Memory B cell (primary cell): ENCODE results near the gene TRMT61A.

Experiments used
- ATAC-seq: fragments of 150-1000 bp; cut with Tn5 transposase; 2 replicates; pipeline ENCODE4 v1.10.0; 2021; ENCODE audit warnings: low read depth, mild to moderate bottlenecking, moderate library complexity
- DNase-seq, 2 donors: peaks; one replicate each; pipeline ENCODE4 v3.0.0; 2022; ENCODE audit warnings: low spot score in 2 of 2
- H3K27ac Mint-ChIP-seq: one replicate; pipeline ENCODE4 v1.8.0; 2022; ENCODE audit warnings: mild to moderate bottlenecking, moderate library complexity, mixed read lengths
- H3K27me3 Mint-ChIP-seq: one replicate; pipeline ENCODE4 v1.8.0; 2022; ENCODE audit warnings: mixed read lengths
- H3K36me3 Mint-ChIP-seq: one replicate; pipeline ENCODE4 v1.8.0; 2022; ENCODE audit warnings: mild to moderate bottlenecking, mixed read lengths
- H3K4me1 Mint-ChIP-seq: one replicate; pipeline ENCODE4 v1.8.0; 2022; ENCODE audit warnings: mixed read lengths
- H3K4me3 Mint-ChIP-seq: one replicate; pipeline ENCODE4 v1.8.0; 2022; ENCODE audit warnings: mild to moderate bottlenecking, moderate library complexity, mixed read lengths
- H3K9me3 Mint-ChIP-seq: one replicate; pipeline ENCODE4 v1.8.0; 2022; ENCODE audit warnings: mixed read lengths

TRMT61A gene

GRCh38 chr14:103581954-103582703 is 53.1 kb downstream of the TRMT61A start:
- Mint-ChIP-seq H3K4me1 (no peaks in the 10 kb centered on the region), H3K27me3 (no peaks in the 10 kb centered on the region), H3K36me3 (peaks cover 9% of the 10 kb centered on the region), H3K4me3 (no peak overlapping the region), H3K9me3 (no peaks in the 10 kb centered on the region), H3K27ac (no peak overlapping the region)
- DNase-seq (no peak), ATAC-seq (no peak)

DNA sequence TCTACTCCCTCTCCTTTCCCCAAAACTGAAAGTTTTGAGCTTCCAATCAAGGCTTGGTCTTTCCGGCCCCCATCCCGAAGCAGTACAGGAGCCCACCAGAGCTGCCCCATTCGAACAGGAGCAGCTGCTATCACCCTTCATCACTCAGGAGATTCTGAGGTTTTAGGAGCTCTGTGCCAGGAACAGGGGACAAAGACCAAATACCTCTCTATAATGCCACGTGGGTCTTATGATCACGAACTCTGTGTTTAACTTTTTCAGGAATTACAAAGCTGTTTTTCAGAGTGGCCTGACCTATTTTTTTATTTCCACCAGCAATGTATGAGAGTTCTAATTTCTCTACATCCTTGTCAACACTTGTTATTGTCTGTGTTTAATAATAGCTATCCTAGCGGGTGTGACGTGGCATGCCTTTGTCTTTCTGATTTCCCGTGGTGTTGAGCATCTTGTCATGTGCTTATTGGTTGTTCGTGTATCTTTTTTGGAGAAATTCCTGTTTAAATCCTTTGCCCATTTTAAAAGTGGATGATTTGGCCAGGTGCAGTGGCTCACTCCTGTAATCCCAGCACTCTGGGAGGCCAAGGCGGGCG is 55.4 kb downstream of the TRMT61A start:
- H3K27me3 Mint-ChIP-seq: no peaks in the 10 kb centered on the region
- H3K9me3 Mint-ChIP-seq: no peaks in the 10 kb centered on the region
- DNase-seq: no peak
- no peak for ATAC-seq
- H3K4me1 Mint-ChIP-seq: no peaks in the 10 kb centered on the region
- peaks cover 11% of the 10 kb centered on the region for H3K36me3 Mint-ChIP-seq
- H3K27ac Mint-ChIP-seq: no peak overlapping the region
- no peak overlapping the region for H3K4me3 Mint-ChIP-seq
